GM18508 (cell line): Measurements from ENCODE around the gene CCDC154.
"Not testable (repeated sequence)": the region's sequence is repeated elsewhere in the genome, so short reads cannot be mapped to it uniquely, and the experiment has no call there.

ENCODE experiments used
- ATAC-seq: cut with Tn5 transposase; IDR thresholded peaks from one replicate; pipeline ENCODE4 v1.9.1; 2021; ENCODE audit warnings: moderate number of reproducible peaks; ENCODE audit not compliant: insufficient read depth, unreplicated experiment

CCDC154 gene

DNA sequence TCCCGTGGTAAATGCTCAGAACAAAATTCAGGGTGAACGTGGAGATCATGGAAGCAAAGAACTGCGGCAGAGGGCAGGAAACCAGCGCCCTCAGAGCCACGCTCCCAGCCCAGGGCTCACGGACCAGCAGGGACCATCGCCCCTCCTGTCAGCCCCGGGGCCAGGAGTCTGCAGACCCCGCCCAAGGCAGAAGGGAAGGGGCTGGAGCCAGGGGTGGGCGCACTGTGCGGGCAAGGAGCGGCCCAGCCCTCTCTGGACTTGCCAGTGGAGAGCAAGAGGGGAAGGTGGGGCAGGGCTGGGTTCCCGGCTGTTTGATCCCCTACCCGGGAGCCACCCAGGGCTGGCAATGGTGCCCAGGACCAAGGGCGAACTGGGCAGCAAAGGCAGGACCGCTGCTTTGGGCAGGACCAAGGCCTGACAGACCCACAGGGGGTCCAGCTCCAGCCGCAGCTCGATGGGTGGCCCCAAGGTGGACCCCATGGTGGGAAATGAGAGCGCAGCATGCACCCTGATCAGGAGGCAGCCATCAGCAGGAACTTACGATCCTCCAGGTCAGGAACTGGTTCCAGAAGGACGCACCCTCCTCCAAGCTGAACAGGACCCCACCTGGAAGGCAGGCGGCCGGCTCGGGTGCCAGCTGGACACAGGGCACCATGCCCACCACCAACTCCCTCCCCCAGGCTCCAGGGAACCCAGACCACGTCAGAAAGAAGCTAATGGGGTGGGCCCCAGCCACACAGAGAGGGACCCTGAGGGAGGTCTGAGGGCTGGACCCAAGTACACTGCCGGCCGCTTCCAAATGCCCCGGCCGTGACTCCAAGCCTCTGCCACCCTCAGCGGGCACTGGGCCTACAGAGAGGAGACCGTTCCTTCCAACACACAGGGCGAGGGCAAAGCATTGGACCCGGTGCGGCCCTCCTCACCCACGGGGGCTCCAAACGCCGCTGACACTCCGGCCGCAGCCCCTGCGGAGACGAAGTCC, 11.1 kb upstream of the CCDC154 start:
- no peak for ATAC-seq

DNA sequence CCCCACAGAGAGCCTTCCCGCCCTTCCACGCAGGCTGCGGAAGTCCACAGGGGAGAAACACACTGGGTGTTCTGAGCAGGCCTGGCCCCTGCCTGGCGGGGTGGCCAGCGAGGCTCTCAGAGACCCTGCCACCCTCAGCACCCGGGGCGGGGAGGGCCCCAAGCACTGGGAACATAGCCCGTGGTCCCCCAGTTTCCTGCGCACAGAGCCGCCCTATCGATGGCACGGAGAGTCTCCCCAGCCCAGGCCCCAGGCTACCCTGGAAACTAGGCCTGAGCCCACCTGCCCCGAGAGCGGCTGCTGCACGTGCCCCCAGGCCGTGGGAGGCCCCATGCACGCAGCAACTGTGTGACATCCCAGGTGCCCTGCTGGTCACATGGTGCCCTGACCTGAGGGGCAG, 10.2 kb upstream of the CCDC154 start:
- ATAC-seq = no peak

DNA sequence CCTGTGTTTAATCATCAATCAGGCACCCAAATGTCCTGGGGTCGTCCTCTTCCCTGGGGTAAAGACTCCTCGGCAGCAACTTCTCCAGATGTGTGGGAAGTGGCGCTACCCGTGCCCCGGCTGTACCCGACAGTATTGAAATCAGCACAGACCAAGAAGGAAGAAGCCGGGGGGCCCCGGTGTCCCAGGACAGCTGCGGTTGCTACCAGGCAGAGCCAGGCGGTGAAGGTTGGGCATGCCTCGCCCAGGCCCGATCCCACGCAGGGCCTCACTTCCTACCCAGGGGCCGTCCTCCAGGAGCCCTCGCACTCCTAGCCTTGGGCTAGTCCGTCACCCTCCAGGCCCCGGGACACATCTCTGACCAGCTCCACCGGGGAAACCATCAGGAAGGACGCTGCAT, 9.0 kb upstream of the CCDC154 start:
- no peak for ATAC-seq

DNA sequence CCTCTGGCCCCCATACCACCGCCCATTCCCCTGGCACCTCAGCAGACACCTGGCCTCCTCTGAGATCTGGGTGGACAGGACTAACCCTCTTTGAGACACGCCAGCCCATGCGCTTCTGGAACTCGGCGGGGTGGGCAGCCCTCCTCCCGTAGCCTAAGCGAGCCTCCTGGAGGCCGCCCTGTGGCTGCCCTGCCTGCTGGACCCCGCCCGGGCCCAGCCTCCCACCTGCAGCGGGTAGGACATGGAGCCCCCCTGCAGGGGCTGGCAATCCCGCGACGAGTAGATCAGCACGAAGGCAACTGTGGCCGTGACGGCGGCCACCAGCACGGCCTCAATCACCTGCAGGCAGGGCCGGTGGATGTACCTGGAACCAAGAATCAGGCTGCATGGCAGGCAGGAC, 8.2 kb upstream of the CCDC154 start:
- ATAC-seq = no peak

DNA sequence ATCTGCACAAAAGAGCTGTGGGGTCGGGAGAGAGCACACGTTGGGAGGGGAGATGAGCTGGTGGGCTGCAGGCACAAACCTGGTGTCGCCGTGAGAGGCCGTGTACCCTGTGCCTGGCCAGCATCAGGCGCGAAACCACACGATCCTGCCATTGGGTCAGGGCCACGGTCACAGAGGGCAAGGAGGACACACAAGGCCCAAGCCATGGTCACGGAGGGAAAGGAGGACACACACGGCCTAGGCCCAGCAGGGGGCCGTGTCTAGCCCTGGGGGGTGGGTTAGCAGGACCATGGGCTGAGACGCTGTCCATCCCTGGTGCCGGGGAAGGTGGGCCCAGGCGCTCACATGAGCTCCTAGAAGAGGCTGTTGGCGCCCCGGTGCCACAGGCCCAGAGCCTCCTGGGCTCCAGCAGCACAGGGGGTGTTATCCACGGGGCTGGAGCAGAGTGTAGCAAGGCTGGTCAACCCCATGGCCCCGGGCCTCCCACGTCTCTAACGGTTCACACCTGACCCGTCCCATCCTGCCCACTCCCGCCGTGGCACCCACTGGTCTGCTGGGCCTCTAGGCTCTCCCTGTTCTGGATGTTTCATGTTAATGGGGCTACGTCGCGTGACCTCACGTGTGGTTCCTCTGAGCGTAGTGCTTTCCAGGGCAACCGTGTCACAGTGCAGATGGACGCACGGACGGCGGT, 7.5 kb upstream of the CCDC154 start:
- ATAC-seq = no peak

DNA sequence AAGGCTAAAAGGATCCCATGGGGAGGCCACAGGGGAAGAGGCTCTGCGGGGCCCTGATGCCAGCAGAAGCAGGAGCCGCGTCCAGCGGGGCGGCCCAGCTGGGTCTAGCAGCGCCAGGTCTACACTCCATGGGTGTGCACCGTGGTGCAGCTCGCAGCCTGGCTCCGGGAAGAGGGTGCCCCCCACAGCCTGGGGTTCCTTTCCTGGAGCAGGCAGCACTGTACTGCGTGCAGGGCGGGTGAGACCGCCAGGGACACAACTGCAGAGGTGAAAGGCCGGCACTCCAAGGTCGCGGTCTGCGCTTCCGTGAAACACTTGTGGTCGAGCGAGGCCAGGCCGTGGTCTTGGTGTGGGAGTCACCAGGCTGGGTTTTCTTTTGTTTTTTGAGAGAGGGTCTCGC, 6.5 kb upstream of the CCDC154 start:
- ATAC-seq = no peak

DNA sequence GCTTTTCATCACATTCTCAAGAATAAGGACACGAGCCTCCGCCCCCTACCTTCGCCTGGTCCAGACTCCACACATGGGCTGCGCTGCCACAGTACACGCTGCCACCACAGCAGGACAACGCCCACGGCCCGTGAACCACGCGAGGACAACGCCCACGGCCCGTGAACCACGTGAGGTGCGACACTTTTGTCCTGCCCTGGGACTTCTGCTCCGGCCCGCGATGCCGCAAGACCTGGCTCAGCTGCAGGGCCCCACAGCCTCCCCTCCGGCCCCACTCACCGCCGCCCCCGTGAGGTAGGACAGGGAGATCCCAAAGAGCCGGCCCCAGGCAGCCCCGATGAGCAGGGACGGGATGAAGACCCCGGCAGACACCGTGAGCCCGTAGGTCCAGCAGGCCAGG, 5.9 kb upstream of the CCDC154 start:
- ATAC-seq = no peak

DNA sequence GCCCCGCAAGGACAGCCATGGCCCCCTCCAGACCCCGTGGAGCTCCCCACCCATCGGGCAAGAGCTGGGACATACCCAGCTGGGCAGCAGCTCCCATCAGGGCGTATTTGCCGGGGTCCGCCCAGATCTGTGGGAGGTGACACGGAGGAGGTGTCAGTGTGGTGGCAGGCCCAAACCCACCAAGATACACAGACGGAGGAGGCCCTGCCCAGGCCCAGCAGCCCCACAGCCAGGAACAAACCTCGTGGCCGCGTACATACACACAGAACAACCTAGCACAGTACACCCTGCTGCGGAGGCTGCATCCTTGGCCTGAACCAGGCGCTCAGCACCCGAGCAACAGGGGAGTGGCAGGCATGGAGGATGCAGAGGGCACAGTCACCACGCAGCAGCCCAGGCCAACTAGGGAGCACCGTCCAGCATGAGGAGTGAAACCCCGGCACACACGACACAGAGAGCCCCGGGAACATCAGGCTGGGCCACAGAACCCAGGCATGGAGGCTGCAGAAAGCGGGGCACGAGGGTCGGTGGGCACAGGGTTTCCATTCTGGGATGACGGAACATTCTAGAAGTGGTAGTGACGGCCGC, 4.9 kb upstream of the CCDC154 start:
- ATAC-seq = no peak

DNA sequence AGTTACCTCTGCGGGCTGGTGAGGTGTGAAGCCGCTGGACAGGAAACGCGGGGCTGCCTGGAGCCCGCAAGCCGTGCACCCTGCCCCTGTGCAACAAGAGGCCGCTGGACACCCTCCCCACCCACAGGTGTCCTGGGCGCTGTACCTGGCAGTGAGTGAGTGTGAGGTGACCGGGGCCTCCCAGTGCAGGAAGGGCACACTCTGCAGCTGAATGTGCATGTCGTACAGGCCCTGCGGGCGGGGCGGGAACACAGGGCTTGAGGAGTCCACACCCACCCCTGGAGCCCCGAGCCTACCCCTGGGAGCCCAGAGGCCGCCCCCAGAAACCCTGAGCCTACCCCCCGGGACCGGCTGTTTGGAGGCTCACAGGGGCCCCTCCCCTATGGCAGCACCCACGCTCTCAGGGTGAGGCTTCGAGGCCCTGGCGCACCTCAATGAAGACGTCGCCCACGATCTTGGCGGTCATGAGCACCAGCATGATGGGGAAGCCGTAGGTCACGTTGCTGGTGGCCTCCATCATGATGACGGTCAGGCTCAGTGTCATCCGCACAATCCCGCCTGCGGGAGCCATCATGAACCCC, 4.3 kb upstream of the CCDC154 start:
- no peak for ATAC-seq

DNA sequence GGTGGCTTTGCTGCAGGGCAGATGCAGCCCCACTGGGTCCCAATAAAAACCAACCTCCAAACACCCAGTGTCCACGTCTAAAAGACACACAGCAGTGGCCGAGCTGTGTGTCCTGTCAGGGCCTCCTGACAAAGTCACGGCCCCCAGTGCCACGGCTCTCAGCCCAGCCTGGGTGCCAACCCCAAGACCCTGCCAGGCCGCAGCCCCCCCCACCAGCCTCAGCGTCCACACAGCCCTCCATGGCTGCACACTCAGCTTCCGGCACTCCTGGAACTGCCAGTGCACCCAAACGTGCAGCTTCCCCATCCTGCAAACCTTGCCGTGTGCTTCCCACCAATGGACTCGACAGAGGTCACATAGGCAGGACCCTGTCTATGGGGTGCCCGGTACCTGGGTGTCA, 3.6 kb upstream of the CCDC154 start:
- no peak for ATAC-seq

DNA sequence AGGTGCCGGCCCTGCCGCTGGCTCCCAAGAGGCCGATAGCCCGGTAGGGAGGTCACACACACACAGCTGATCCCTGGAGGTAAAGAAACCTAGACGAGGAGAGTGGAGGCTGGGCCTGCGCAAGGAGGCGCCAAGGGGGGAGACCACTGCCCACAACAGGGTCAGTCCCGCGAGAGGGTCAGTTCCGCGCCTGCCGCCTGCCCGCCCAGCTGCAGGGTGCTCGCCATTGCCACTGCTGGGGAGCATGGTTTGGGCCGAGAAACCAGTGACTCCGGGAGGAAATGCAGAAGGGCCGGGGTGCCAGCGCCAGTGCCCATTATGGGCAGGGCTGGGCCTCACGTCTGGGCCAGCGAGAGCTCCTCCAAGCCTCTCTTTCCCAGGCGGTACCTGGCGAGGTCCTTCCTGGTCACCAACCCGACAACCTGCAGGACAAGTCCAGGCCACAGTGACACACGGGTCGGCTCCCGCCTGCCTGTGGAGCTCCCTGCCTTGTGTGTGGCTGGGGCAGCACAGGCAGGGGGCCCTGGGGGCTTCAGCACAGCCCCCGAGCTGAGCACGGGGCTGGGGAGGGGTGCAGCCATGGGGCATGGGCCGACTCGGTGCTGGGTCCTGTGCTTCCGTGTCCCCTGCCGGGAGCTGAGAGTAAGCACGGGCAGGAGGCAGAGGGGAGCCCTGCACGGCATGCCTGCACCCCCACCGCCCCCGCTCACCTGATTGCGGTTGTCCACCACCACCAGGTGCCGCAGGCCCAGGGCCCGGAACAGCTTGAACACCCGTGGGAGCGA, 2.1 kb upstream of the CCDC154 start:
- ATAC-seq = no peak

DNA sequence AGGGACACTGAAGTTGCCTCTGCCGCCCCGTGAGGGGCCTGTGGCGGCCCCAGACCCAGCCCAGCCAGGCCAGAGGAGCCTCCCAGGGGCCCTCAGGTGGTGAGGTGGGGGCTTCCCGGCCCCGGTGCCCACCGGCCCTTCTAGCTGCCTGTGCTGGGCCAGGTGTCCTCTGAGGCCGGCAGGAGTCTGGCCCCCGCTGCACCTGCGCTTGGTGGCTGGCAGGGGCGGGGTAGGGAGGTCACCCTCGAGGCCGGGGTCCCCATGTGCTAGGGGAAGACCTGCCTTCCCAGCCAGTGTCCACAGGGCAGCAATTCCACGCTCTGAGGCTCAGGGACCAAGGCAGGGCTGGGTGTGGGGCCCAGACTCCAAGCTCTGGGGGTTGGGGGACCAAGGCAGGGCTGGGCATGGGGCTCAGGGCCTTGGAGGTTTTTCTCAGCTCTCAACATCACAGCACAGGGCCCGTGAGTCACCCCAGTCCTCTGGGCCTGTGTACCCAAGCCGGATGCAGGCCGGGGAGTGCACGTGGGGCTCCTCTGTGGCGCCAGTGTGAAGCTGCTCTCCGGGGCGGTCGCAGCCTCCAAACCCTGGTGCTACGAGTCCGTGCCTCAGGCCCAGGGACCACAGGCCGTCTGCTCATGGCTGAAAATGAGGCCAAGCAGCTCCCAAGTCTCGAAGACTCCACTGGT, 1.3 kb upstream of the CCDC154 start:
- no peak for ATAC-seq

DNA sequence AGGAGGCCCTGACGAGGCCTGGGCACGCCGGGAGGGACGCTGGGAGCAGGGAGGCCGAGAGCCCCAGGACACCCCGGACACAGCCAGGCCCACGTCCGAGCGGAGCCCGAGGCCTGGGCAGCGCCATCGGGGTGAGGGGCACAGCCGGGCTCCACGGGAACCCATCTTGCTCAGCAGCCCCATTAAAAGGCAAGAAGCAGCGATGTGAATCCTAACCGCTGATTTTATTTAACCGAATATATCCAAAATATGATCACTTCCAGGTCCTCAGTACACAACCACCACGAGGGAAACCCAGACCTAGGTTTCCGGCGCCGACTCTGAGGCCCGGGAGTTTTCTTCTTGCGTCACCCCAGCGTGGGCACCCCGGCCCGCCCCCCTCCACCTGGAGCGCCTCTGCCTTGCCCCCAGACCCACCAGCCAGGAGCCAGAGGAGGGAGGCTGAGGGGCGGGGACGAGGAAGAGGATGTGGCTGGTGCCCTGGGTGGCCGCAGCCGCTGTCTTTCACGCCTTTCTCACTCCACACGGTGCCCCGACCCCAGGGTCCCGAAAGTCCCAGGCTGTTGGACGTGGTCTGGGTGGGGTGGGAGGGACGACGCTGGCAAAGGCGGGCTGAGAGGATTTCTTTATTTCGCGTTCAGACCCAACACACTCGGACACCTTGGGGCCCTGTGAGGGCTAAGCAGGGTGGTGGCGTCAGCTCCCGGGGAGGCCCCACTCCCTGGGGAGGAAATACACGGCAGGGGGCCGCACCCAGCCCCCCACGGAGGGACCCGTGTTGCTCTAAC, 568 bp upstream of the CCDC154 start:
- no peak for ATAC-seq

DNA sequence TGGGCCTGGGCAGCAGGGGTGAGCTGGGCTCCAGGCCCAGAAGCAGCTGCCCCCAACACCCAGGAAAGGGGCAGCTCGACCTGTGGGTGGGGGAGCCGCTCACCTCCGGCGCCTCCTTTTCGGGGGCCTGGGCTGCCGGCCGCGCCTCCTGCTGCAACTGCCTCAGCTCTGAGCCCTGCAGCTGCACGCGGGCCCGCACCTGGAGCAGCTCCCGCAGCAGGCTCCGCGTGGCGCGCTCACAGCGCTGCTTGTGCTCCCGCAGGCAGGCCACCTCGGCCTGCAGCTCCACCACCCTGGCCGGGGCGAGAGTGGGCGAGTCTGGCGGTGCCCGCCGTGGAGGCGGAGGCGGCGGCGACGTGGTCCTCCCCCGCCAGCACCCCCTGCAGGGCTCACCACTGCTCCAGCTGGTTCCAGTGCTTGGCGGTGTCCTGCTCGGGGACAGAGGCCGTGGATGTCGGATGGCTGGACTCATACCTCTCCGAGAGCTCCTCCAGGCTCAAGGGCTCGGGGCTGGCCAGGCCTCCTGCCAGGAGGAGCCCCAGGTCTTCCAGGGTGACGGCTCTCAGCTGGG, 868 bp downstream of the CCDC154 start:
- ATAC-seq = no peak

DNA sequence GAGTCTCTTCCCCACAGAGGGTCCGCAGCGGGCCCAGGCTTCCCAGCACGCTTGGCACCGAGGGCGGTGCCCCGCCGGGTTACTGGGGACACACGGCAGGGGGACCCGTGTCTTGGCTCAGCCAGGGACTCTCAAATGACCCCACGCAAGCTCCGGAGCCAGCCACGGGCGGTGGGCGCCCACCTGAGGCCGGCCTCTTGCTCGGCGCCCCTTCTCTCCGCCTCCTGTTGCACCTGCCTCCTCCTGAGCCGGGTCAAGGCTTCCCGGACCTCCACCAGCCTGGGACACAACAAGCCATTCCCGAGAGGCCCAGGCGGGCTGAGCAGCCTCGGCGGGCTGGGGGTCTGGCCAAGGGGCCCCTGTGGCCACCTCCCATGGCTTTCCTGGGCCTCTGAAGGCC, 1.7 kb downstream of the CCDC154 start:
- ATAC-seq = no peak

DNA sequence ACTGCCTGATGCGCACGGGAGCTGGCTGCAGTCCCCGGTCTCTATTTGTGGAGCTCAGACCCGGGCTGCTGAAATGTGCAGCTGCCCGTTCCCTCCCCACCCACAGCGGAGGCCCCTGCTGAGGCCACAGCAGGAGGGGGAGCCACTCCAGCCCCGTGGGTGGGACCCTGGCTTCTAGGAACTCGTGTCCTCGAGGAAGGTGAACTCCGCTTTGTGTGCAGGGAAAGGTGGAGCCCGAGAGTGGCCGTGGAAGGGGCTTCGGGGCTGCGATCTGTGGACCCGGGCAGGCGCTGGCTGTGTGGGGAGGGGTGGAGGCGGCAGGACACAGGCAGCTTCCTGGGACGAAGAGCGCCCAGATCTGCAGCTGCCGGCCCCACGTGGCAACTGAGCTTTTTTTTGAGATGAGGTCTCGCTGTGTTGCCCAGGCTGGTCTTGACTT, 2.9 kb downstream of the CCDC154 start:
- no peak for ATAC-seq

DNA sequence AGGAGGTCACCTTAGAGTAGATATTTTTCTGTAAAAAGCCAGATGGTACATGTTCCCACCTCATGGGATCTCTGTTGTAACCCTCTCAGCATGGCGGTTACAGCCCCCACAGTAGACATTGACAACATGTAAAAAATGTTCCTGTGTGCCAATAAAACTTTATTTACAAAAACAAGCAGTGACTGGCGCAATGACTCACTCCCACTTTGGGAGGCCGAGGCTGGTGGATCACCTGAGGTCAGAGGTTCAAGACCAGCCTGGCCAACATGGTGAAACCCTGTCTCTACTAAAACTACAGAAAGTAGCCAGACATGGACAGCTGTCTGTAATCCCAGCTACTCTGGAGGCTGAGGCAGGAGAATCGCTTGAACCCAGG, 4.7 kb downstream of the CCDC154 start:
- ATAC-seq = not testable (repeated sequence)

DNA sequence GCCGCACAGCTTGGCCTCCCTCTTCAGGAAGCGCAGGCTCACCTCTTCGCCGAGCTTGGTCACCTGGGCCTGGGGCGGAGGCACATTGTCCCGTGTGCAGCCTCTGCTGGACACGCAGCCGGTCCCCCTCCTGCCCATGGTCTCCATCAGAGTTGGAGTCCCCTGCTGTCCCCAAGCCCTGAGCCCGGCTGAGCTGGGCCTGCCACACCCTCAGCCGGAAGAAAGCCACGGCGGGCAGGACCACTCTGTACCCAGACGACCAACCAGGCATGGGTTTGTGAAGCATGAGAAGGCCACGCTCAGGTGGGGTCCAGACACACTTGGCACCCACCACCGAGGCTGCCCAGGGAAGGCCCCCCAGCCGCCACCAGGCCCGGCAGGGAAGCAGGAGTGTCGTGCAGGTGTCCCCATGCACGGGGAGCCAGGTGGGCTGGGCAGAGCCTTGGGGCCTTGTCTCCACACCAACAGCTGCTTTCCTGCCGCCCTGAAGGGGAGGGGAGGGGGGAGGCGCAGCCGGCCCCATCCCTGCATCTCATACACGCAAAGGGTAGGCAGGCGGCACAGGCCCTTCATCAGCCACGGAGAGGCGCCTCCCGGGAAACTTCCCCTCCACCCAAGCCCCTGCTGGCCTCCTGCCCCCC, 5.2 kb downstream of the CCDC154 start:
- no peak for ATAC-seq
